Neural cell (in vitro differentiated cells): ENCODE measurements around the gene SYT17.

Experiments
- EP300 ChIP-seq: fragments of 450-650 bp; conservative IDR thresholded peaks from 2 replicates; pipeline ENCODE4 v1.6.1; 2014; ENCODE audit warnings: antibody characterized with exemption, mild to moderate bottlenecking, moderate library complexity; ENCODE audit not compliant: poor library complexity, severe bottlenecking
- EZH2 ChIP-seq: fragments of 200-600, 300-800 bp; shearing (Covaris generic), sonication (generic); IDR thresholded peaks from 2 replicates; pipeline ENCODE4 v1.6.1; 2014; ENCODE audit warnings: antibody characterized with exemption, low read length, borderline replicate concordance, mild to moderate bottlenecking; ENCODE audit not compliant: insufficient read depth, poor library complexity, severe bottlenecking
- MXI1 ChIP-seq: fragments of 450-650 bp; conservative IDR thresholded peaks from 2 replicates; pipeline ENCODE4 v1.6.1; 2014; ENCODE audit warnings: antibody characterized with exemption, mild to moderate bottlenecking; ENCODE audit not compliant: poor library complexity, severe bottlenecking
- POLR2AphosphoS5 ChIP-seq: IDR thresholded peaks from 2 replicates; pipeline ENCODE4 v1.6.1; 2012
- SMC3 ChIP-seq: fragments of 450-650 bp; conservative IDR thresholded peaks from 2 replicates; pipeline ENCODE4 v1.6.1; 2014; ENCODE audit warnings: antibody characterized with exemption, mild to moderate bottlenecking, moderate library complexity; ENCODE audit not compliant: poor library complexity
- TAF1 ChIP-seq: IDR thresholded peaks from 2 replicates; pipeline ENCODE4 v1.6.1; 2012; ENCODE audit warnings: low read depth
- TF ChIP-seq, protein P1 (sequence below): fragments of 450-650 bp; IDR thresholded peaks from 2 replicates; pipeline ENCODE4 v1.5.1; 2014; ENCODE audit warnings: antibody characterized with exemption, mild to moderate bottlenecking, moderate library complexity; ENCODE audit not compliant: poor library complexity, severe bottlenecking

DNA sequence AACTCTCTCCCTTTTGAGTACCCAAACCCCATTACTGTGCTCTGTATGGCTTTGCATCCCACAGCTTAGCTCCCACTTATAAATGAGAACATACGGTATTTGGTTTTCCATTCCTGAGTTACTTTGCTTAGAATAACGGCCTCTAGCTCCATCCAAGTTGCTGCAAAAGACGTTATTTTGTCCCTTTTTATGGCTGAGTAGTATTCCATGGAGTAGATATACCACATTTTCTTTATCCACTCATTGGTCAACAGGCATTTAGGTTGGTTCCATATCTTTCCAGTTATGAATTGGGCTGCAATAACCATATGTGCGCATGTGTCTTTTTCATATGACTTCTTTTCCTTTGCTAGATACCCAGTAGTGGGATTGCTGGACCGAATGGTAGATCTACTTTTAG is 19.9 kb upstream of the SYT17 start:
- TF ChIP-seq, protein P1, sequence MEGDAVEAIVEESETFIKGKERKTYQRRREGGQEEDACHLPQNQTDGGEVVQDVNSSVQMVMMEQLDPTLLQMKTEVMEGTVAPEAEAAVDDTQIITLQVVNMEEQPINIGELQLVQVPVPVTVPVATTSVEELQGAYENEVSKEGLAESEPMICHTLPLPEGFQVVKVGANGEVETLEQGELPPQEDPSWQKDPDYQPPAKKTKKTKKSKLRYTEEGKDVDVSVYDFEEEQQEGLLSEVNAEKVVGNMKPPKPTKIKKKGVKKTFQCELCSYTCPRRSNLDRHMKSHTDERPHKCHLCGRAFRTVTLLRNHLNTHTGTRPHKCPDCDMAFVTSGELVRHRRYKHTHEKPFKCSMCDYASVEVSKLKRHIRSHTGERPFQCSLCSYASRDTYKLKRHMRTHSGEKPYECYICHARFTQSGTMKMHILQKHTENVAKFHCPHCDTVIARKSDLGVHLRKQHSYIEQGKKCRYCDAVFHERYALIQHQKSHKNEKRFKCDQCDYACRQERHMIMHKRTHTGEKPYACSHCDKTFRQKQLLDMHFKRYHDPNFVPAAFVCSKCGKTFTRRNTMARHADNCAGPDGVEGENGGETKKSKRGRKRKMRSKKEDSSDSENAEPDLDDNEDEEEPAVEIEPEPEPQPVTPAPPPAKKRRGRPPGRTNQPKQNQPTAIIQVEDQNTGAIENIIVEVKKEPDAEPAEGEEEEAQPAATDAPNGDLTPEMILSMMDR: no peak
- TF ChIP-seq EZH2 (no peak), SMC3 (no peak), TAF1 (no peak), EP300 (no peak), POLR2AphosphoS5 (no peak), MXI1 (no peak)
